GM12872 (cell line): ENCODE measurements around the gene SPHKAP.

Source experiments
- CTCF ChIP-seq: IDR thresholded peaks from 3 replicates; pipeline ENCODE4 v1.5.1; 2011; ENCODE audit warnings: low read depth, mild to moderate bottlenecking, low read length, moderate library complexity; ENCODE audit not compliant: insufficient read depth

SPHKAP gene

GRCh38 chr2:227960317-227960716, 221.2 kb downstream of the SPHKAP start:
- no peak for TF ChIP-seq CTCF

- no peak for TF ChIP-seq CTCF
These were observed 238.5 kb downstream of the SPHKAP start for GRCh38 chr2:227942965-227943364.

- TF ChIP-seq CTCF = no peak
These were observed 239.5 kb downstream of the SPHKAP start for GRCh38 chr2:227942021-227942420.

- peak; percentile 69 for TF ChIP-seq CTCF
These were observed 242.0 kb downstream of the SPHKAP start for GRCh38 chr2:227939271-227940027.

GRCh38 chr2:227933884-227934283, 247.6 kb downstream of the SPHKAP start:
- no peak for TF ChIP-seq CTCF

GRCh38 chr2:227932403-227932802, 249.1 kb downstream of the SPHKAP start:
- no peak for TF ChIP-seq CTCF

GRCh38 chr2:227932001-227932400, 249.5 kb downstream of the SPHKAP start:
- no peak for TF ChIP-seq CTCF
